Measurements from ENCODE around the gene RNF148.

GRCh38 chr7:122715183-122715582 is 12.5 kb upstream of the RNF148 start:
- no peak for TF ChIP-seq POLR2A (IDR thresholded peaks at IDR 0.05)
- TF ChIP-seq CTCF (IDR thresholded peaks at IDR 0.05), result no peak

All from right lobe of liver (tissue), 4 donors.